Measurements from ENCODE around the gene CCNI.

CCNI gene

DNA sequence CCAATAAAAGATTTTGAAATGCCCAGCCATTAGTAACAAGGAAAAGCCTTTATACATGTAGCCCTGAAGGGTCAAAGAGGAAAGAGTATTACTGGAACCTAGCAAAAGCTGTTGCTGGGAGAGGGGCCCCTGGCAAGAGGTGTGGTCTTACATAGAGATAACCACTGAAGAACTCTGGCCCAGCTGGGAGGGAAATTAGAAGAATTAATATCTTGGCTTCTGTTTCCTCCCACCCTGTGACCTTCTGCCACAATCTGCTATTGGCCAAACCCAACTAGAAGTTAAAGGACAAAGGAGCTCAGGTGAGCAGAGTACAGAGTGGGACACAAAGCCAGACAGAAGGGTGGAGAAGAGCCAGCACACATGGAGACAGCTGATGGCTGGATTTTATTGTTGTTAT, 41.9 kb upstream of the CCNI start:
- no peak overlapping the region for H3K4me3 ChIP-seq (ENCODE audit: low read length)
- DNase-seq (ENCODE audit: low read depth) = no peak
- TF ChIP-seq, protein P1, sequence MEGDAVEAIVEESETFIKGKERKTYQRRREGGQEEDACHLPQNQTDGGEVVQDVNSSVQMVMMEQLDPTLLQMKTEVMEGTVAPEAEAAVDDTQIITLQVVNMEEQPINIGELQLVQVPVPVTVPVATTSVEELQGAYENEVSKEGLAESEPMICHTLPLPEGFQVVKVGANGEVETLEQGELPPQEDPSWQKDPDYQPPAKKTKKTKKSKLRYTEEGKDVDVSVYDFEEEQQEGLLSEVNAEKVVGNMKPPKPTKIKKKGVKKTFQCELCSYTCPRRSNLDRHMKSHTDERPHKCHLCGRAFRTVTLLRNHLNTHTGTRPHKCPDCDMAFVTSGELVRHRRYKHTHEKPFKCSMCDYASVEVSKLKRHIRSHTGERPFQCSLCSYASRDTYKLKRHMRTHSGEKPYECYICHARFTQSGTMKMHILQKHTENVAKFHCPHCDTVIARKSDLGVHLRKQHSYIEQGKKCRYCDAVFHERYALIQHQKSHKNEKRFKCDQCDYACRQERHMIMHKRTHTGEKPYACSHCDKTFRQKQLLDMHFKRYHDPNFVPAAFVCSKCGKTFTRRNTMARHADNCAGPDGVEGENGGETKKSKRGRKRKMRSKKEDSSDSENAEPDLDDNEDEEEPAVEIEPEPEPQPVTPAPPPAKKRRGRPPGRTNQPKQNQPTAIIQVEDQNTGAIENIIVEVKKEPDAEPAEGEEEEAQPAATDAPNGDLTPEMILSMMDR (conservative IDR thresholded peaks at IDR 0.05; ENCODE audit: low read depth, low read length) = no peak

DNA sequence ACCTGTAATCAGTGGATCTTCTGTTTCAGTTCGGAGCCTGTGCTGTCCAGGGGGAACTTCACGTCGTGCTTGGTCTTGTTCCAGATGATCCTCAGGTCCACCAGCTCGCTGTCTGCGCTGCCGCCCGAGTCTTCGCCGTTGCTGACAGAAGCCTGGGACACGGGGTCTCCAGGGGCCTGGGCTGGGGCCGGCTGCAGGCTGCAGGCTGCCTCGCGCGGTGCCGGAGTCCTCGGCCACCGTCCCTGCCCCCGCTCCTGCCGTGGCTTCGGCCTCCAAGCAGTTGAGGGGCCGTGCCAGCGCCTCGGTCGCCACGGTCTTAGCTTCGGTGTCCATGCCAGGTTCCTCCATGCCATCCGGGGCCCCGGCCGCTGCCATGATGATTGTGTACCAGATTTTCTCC, 37.3 kb upstream of the CCNI start:
- no peak for DNase-seq (ENCODE audit: low read depth)
- TF ChIP-seq, protein P1 (conservative IDR thresholded peaks at IDR 0.05; ENCODE audit: low read depth, low read length) = no peak
- no peak overlapping the region for H3K4me3 ChIP-seq (ENCODE audit: low read length)

DNA sequence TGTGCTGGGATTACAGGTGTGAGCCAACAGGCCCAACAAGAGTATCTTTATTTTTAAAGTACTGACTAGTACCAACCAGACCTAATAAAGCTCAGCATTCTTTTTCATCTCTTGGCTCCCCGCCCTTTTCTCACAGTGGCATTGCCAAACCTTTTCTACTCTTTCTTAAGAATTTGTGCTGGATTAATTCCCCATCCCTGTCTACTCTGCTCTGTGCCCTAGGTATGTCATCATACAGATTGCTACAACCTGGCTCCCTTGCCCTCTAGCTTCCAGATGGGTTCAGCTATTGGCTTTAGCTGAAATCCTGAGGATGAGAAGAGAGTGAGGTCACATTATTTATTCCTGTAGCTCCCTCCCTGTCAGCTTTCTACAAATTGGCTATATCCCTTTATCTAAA, 34.9 kb upstream of the CCNI start:
- no peak for DNase-seq (ENCODE audit: low read depth)
- no peak overlapping the region for H3K4me3 ChIP-seq (ENCODE audit: low read length)
- TF ChIP-seq, protein P1 (conservative IDR thresholded peaks at IDR 0.05; ENCODE audit: low read depth, low read length) = no peak

DNA sequence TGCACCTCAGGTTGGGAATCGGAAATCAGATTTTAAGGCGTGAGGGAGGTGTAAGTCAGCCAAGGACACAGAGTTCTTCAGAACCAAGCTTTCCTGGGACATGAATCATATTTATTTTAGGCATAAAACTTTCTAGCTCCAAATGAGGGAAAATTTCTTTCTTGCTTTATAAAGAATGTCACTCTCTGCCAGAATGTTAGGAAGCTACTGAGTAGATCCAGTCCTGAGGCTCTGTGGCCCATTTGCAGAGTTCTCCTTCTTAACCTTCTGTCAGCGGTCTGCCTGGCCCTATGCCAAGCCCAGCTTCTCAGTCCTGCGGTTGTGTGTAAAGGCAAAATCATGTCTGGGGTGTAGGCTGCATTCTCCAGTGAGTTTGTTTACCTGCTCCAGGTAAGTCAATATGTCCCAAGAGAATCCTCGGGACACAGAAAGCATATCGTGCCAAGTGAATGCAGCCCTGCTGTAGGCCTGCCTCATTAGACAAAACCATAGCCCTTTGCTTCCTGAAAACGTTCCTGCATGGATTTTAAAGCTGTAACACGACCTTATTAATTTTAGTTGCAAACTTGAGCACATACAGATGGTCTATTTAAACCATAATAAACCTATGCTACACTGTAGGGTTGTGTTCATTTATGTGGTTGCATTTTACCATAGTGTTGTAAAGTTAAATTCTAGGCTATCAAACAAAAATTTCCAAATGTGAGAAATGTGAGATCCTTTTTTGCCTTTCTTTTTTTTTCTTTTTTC, 29.2 kb upstream of the CCNI start:
- H3K4me3 ChIP-seq (ENCODE audit: low read length) = no peak overlapping the region
- no peak for DNase-seq (ENCODE audit: low read depth)
- TF ChIP-seq, protein P1 (conservative IDR thresholded peaks at IDR 0.05; ENCODE audit: low read depth, low read length) = no peak

DNA sequence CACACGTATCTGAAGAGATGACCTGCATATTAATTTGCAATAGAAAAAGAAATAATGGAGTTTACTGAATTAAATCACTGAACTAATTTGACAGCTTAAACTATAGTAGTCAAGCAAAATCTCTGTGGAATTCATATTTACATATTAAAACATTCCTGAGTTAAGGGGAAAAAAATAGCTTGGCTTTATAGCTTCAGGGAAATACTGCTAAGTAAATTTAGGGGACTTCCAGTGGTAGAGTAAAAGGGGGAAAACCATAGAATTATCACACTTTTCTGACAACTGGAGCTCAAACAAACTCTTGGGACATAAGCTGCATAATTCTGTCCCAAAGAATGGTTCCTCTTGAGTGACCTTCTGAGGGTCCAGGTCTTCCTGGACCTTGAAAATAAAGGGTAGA, 28.6 kb upstream of the CCNI start:
- no peak for DNase-seq (ENCODE audit: low read depth)

DNA sequence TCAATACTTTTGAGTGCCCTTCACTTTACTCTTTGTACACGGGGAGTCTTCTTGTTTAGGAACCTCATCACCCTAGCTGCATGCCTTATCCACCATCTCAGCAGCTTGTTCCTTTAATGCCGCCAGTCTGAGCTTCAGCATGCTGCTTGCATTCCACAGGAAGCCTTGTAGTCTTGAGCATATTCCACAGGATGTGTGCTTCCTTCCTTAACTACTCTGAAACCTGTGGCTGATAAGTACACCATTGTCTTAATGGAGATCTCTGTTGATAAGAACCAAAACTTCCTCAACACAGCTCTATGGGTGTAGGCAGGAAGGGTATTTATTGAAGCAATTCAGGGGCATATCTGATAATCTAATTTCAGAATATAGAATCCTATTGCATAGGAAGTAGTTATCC, 24.4 kb upstream of the CCNI start:
- TF ChIP-seq, protein P1 (conservative IDR thresholded peaks at IDR 0.05; ENCODE audit: low read depth, low read length) = no peak
- no peak overlapping the region for H3K4me3 ChIP-seq (ENCODE audit: low read length)
- no peak for DNase-seq (ENCODE audit: low read depth)

More for the DNA sequence above, 28.6 kb upstream of the CCNI start:
- H3K4me3 ChIP-seq (ENCODE audit: low read length) = no peak overlapping the region
- TF ChIP-seq, protein P1 (conservative IDR thresholded peaks at IDR 0.05; ENCODE audit: low read depth, low read length) = no peak

DNA sequence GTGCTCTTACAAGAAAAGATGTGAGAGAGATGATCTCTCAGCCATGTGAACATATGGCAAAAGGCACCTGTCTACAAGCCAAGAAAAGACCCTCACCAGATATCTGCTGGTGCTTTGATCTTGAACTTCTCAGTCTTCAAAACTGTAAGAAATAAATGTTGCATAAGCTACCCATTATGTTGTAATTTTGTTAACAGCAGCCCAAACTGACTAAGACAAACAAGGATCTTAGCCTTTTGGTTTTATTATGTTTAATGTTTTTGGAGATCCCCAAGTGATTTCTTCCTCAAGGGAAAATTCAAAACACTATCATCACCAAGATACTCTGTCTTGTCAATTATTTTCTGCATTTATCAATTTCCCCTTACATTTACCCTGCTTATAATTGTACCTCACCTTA, 21.8 kb upstream of the CCNI start:
- no peak overlapping the region for H3K4me3 ChIP-seq (ENCODE audit: low read length)
- TF ChIP-seq, protein P1 (conservative IDR thresholded peaks at IDR 0.05; ENCODE audit: low read depth, low read length) = no peak
- no peak for DNase-seq (ENCODE audit: low read depth)
